Subcutaneous adipose tissue (tissue), 4 donors: ENCODE measurements around the gene HBG1. TPM values are rescaled to one million over a fixed set of nuclear protein-coding genes. Genes with fewer than 3 reads are reported as not detected.
"Not testable (repeated sequence)": the region's sequence is repeated elsewhere in the genome, so short reads cannot be mapped to it uniquely, and the experiment has no call there.

Experiments
- CTCF ChIP-seq: fragments of 450-650 bp; IDR thresholded peaks from one replicate; pipeline ENCODE4 v1.5.1; 2016; ENCODE audit warnings: low read depth, mild to moderate bottlenecking, control low read depth, antibody characterized with exemption, moderate library complexity
- total RNA-seq, 4 donors: library from RNA; depleted of rRNA; stranded (reverse); fragments of >200 nt; gene quantifications; one replicate each; pipeline ENCODE4 v1.1.0, GENCODE V29; 2016

HBG1 gene
- total RNA-seq, 4 donors from 2014 or later: not detected

GRCh38 chr11:5258543-5259262, 9.0 kb upstream of the HBG1 start:
- TF ChIP-seq CTCF: no peak

GRCh38 chr11:5257296-5257695, 7.6 kb upstream of the HBG1 start:
- TF ChIP-seq CTCF: no peak

- not testable (repeated sequence) for TF ChIP-seq CTCF
These were observed 5.2 kb upstream of the HBG1 start, which contains the start of gene HBG2 for GRCh38 chr11:5254646-5255413. Gene HBG2 (minus strand): TSS chr11:5254781. CDS start chr11:5254728, 53 bp downstream.

- no peak for TF ChIP-seq CTCF
These were observed 3.2 kb upstream of the HBG1 start for GRCh38 chr11:5252919-5253265.

GRCh38 chr11:5252192-5252918, 2.7 kb upstream of the HBG1 start:
- TF ChIP-seq CTCF: no peak

- no peak for TF ChIP-seq CTCF
These were observed 2.1 kb upstream of the HBG1 start for GRCh38 chr11:5251746-5252145.
